ENCODE results near the gene CD6.

The CD6 gene

GRCh38 chr11:60985991-60986915 is 14.8 kb downstream of the CD6 start:
- DNase-seq (ENCODE audit: low read depth in 2 of 2), result peak; percentile 81 to 82

- peak in 1 of 2 donors; percentile 60 for DNase-seq (ENCODE audit: low read depth in 2 of 2)
Measured at GRCh38 chr11:60987577-60988277, 16.2 kb downstream of the CD6 start.

- DNase-seq (ENCODE audit: low read depth in 2 of 2), result no peak
Measured at GRCh38 chr11:60988658-60989057, 17.2 kb downstream of the CD6 start.

DNA sequence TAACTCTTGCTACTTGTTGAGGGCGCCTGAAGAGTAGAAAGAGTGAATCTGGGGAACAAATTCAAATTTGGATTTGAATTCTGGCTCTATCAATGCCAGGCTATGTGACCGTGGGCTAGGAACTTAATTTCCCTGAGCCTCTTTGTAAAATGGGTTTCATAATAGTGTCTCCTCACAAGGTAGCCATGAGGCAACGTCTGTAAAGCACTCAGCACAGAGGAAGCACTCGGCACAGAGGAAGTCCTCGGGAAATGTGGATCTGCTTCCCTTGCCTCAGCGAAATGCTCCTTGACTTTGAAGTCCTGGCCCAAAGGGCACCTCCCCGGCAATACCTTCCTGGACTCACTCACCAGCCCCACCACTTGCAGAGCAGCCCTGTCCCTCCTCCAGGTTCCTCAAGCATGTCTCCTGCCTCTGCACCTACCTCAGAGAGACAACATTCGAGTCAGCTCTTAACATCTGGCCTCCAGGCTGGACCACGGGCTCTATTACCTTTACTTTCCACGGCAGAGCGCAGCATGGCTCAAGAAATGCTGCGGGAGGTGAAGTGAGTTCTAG is 17.7 kb downstream of the CD6 start:
- no peak for DNase-seq (ENCODE audit: low read depth in 2 of 2)

GRCh38 chr11:60991457-60991856 is 20.0 kb downstream of the CD6 start:
- no peak for DNase-seq (ENCODE audit: low read depth in 2 of 2)

DNA sequence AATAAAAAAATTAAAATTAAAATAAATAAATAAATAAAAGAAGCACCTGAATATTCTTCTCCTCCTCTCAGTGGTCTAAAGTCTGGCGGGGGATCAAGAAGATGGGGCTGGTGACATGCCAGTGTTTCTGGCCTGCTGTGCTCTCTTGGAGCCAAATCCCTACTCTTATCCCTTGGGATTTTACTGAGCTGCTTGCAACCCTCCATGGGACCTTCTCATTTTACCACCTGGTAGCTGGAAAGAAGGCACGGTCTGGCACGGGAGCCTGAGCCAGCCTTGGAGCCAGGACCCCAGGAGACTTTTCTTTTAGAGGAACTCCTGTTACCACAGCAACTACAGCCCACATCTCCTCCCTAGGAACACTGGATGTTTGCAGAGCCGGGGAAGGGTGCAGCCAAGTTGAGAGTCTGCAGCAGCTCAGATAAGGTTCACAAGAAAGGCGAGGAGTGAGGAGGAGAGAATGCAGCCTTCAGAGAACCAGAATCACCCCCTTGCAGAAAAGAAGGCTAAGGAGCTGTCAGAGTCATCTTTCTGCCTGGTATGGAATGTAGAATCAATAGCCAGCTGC is 21.4 kb downstream of the CD6 start:
- DNase-seq (ENCODE audit: low read depth in 2 of 2), result no peak

- DNase-seq (ENCODE audit: low read depth in 2 of 2), result no peak
Measured at GRCh38 chr11:60993615-60994014, 22.1 kb downstream of the CD6 start.

DNA sequence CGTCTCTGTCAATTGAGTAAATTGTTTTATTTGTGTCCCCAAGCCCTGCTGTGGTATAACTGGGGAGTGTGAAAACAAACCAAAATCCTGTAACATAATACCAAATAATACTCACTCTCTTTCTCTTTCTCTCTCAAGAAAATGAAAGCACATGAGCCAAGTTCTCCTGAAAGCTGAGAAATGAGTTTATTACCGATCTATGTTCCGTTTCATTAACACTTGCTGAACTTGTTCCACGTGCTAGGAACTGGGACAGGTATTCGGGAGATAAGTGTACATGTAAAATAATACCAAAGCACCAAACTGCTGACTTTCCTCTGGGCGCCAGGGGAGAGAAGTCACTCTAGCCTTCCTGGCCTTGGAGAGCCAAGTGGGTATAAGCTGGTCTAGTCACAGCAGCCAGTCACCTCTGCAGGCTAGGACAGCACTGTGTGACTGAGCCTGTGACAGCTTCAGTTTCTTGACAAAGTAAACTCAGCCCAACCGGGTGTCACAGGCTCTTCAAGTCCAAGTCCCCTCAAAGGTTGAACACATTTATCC is 23.1 kb downstream of the CD6 start:
- DNase-seq (ENCODE audit: low read depth in 2 of 2), result no peak

- DNase-seq (ENCODE audit: low read depth in 2 of 2), result no peak
Measured at GRCh38 chr11:60995798-60996197, 24.3 kb downstream of the CD6 start.

DNA sequence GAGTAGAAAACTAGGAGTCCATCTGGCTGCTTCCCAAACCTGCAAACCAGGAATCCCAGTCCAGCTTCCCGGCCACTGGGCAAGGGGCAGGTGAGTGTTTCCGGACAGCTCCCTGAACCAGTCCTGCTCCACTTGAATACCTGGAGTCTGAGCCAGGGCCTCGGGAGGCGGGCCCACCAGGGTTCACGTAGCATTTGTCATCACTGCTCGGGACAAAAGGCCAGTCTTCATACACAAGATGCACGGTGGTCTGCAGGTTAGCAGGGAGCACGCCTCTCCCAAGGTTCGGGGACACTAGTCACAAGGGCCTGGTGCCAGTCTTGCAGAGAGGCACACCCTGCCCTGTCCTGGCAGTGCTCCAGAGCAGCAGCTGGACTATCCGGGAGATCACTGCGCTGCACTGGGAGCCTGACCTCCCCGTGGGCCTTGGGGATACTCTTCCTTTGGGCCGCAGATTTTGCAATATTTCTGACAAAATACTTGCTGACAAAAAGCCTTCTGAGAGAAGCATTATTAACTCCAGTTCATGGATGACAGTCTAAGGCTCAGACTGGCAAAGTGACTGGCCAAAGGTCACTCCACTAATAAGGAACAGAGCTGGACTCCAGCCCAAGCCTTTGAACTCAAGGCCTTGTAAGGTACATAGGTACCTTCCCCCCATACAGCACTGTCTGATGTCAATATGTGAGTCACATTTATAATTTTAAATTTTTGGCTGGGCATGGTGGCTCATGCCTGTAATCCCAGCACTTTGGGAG is 25.1 kb downstream of the CD6 start:
- no peak for DNase-seq (ENCODE audit: low read depth in 2 of 2)

DNA sequence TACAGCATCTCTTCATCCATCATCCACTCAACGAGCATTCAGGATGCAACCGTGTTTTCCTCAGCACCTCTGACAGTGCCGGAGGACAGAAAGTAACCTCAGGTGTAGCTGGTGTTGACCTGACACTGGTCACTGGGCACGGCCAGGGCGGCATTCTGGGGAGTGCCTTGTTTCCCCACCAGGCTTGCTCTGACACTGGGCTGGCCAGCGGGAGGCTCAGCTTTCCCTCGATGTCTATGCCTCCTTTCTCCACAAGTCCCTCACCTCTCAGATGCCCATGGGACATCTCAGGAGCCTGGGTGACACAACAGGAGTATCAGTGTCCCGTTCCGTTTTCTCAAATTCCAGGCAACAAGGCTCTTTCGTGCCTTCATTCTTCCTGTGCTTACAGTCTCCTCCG is 28.9 kb downstream of the CD6 start:
- DNase-seq (ENCODE audit: low read depth in 2 of 2), result no peak

GRCh38 chr11:61001931-61002330 is 30.5 kb downstream of the CD6 start:
- DNase-seq (ENCODE audit: low read depth in 2 of 2), result no peak

DNA sequence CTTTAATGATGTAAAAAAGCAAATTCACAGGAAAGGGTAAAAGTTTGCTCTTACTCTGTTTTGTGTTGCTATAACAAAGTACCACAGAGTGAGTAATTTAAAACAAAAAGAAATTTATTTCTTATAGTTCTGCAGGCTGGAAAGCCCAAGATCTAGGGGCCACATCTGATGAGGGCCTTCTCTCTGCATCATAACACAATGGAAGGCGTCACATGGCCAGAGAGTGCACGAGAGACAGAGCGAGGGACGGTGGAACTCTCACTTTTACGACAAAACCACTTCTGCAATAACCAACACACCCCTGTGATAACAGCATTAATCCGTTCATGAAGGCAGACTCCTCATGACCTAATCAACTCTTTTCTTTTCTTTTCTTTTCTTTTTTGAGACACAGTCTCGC is 31.1 kb downstream of the CD6 start:
- no peak for DNase-seq (ENCODE audit: low read depth in 2 of 2)

- DNase-seq (ENCODE audit: low read depth in 2 of 2), result no peak
Measured at GRCh38 chr11:61004180-61004611, 32.7 kb downstream of the CD6 start.

DNA sequence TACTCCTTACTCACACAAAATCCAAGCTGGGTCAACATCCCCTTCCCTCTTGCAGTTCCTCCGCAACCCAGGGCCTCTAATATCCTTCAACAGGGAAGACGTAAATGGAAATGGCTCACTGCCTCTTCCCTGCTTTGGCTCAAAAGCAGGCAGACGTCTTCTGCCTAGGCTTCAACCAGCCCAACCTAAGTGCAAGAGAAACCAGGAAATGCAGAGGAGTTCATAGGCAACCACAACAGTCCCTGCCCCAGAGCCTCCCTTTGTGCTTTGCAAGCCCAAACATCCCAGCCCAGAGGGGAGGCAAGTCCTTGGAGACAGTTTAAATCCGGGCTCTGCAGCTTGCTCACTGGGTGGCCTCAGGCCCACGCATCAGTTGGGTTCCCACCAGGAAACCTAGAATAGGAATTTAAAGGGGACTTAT is 33.3 kb downstream of the CD6 start:
- no peak for DNase-seq (ENCODE audit: low read depth in 2 of 2)

DNA sequence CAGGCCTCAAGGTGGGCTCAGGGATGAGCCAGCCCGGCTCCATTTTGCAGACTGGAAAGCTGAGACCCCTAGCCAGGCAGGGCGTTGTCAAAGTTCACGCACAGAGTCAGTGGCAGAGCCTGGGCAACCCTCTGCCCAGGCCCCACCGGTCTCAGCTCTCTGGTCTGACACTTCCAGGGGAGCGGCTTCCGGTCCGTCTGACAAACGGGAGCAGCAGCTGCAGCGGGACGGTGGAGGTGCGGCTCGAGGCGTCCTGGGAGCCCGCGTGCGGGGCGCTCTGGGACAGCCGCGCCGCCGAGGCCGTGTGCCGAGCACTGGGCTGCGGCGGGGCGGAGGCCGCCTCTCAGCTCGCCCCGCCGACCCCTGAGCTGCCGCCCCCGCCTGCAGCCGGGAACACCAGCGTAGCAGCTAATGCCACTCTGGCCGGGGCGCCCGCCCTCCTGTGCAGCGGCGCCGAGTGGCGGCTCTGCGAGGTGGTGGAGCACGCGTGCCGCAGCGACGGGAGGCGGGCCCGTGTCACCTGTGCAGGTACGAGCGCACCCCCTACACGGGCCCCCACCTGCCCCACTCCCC is 36.0 kb downstream of the CD6 start:
- no peak for DNase-seq (ENCODE audit: low read depth in 2 of 2)

GRCh38 chr11:61007956-61008896 is 36.7 kb downstream of the CD6 start:
- no peak for DNase-seq (ENCODE audit: low read depth in 2 of 2)

DNA sequence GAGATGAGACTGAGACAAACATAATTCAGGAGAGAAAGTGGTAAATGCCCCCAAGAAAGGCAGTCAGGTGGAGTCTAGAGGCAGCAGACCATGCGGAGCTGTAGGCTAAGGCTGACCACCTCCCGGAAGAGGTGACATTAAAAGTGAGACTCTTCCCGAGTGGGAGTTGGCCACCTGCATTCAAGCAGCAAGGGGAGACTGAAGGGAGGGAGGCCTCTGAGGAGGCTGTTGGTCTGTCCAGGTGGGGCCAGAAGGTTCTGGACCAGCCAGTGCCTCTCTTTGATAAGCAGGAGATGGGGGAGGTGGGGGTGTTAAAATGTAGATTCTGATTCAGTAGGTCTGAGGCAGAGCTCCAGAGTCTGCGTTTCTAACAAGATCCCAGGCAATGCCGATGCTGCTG is 37.5 kb downstream of the CD6 start:
- no peak for DNase-seq (ENCODE audit: low read depth in 2 of 2)

DNA sequence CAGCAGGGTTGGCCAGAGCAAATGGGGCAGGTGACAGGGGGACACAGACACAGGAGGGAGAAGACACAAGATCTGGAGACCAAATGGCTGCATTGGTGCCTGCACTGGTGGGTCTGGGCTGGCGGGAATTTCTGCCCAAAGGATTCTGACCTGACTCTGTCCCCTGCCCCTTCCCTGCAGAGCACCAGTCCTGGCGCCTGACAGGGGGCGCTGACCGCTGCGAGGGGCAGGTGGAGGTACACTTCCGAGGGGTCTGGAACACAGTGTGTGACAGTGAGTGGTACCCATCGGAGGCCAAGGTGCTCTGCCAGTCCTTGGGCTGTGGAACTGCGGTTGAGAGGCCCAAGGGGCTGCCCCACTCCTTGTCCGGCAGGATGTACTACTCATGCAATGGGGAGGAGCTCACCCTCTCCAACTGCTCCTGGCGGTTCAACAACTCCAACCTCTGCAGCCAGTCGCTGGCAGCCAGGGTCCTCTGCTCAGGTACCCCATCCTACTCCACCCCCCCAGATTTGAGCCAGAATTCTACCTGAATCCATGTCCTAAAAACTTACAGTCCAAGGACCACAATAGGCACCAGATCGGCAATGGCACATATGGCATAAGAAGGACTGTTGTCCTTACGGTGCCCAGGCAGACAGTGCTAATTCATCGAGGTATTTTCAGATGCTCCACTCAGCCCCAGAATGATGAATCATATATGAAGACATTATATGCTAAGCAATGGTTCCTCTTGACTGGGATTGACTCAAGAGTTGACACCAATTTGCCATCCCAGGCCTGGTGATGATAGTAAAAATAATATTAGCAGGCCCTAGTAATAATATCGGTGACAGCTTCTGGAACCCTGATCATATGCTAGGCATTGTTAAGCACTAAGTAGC is 38.2 kb downstream of the CD6 start:
- no peak for DNase-seq (ENCODE audit: low read depth in 2 of 2)

Data from activated CD4-positive, alpha-beta T cell treated with anti-CD3 and anti-CD28 coated beads for 24 hours (primary cell).